GM12878 (cell line): ENCODE measurements around the gene PHF23.

Experiments
- BCL11A ChIP-seq: IDR thresholded peaks from 2 replicates; pipeline ENCODE4 v1.6.1; 2011; ENCODE audit warnings: low read depth, low read length
- CHD2 ChIP-seq: IDR thresholded peaks from 2 replicates; pipeline ENCODE4 v1.6.1; 2011; ENCODE audit warnings: low read depth, low read length, improper control_type of control experiment, borderline replicate concordance
- CREM ChIP-seq: IDR thresholded peaks from 2 replicates; pipeline ENCODE4 v1.6.1; 2014; ENCODE audit warnings: antibody characterized with exemption, low read depth
- CTCF ChIP-seq, 3 experiments: IDR thresholded peaks in 2 of 3; conservative IDR thresholded peaks in 1 of 3; 2 replicates each; pipeline ENCODE4 v1.5.1; 2011; ENCODE audit warnings: low read depth in 3 of 3, low read length in 3 of 3, mild to moderate bottlenecking in 3 of 3, control low read depth in 2 of 3, moderate library complexity in 2 of 3, inconsistent platforms in 1 of 3, mixed read lengths in 1 of 3; ENCODE audit not compliant: control insufficient read depth in 2 of 3, insufficient read depth in 1 of 3; ENCODE audit errors: extremely low read depth in 1 of 3
- EZH2 ChIP-seq: IDR thresholded peaks from 2 replicates; pipeline ENCODE4 v1.6.1; 2012; ENCODE audit warnings: low read depth, mild to moderate bottlenecking, control low read depth, inconsistent platforms, low read length, borderline replicate concordance; ENCODE audit not compliant: control insufficient read depth
- RAD21 ChIP-seq: IDR thresholded peaks from 2 replicates; pipeline ENCODE4 v1.6.1; 2011; ENCODE audit warnings: mild to moderate bottlenecking, low read depth, low read length, moderate library complexity; ENCODE audit not compliant: insufficient read depth
- REST ChIP-seq: IDR thresholded peaks from 2 replicates; pipeline ENCODE4 v1.6.1; 2012; ENCODE audit warnings: mild to moderate bottlenecking, low read depth, low read length
- SRF ChIP-seq, 2 experiments: IDR thresholded peaks; 2 replicates each; pipeline ENCODE4 v1.6.1; 2011; ENCODE audit warnings: low read depth in 2 of 2, low read length in 2 of 2, mild to moderate bottlenecking in 1 of 2, moderate library complexity in 1 of 2
- STAT1 ChIP-seq: fragments of 450-650 bp; conservative IDR thresholded peaks from 2 replicates; pipeline ENCODE4 v1.6.1; 2014; ENCODE audit warnings: antibody characterized with exemption, mild to moderate bottlenecking
- USF1 ChIP-seq: IDR thresholded peaks from 2 replicates; pipeline ENCODE4 v1.6.1; 2011; ENCODE audit warnings: borderline replicate concordance, low read depth, mild to moderate bottlenecking, moderate library complexity, mixed read lengths, low read length; ENCODE audit not compliant: insufficient read depth; ENCODE audit errors: extremely low read length
- ZBTB40 ChIP-seq: fragments of 450-650 bp; IDR thresholded peaks from 2 replicates; pipeline ENCODE4 v1.6.1; 2016; ENCODE audit warnings: mild to moderate bottlenecking, moderate library complexity, borderline replicate concordance

GRCh38 chr17:7259555-7259889 is 20.3 kb upstream of the PHF23 start:
- TF ChIP-seq BCL11A: no peak
- TF ChIP-seq CTCF (IDR thresholded peaks at IDR 0.05 in 2 of 3, conservative IDR thresholded peaks at IDR 0.05 in 1 of 3; ENCODE audit: control insufficient read depth in 2 of 3, extremely low read depth in 1 of 3, insufficient read depth in 1 of 3, low read depth in 3 of 3, low read length in 3 of 3): no peak
- no peak for TF ChIP-seq REST
- TF ChIP-seq CREM: no peak
- no peak for TF ChIP-seq USF1
- no peak for TF ChIP-seq ZBTB40
- TF ChIP-seq RAD21: no peak
- no peak for TF ChIP-seq CHD2
- TF ChIP-seq SRF (IDR thresholded peaks at IDR 0.05; ENCODE audit: low read depth in 2 of 2, low read length in 2 of 2): no peak
- TF ChIP-seq EZH2: no peak
- no peak for TF ChIP-seq STAT1
